MM.1S (cell line): Measurements from ENCODE around the gene FGF14.

ENCODE experiments used
- DNase-seq: peaks from one replicate; pipeline ENCODE4 v3.0.0-alpha.2; 2015
- H2AFZ ChIP-seq: fragments of 300-600 bp; sonication (generic); 2 replicates; pipeline ENCODE4 v1.6.0; 2016; ENCODE audit warnings: antibody characterized with exemption, low read length
- H3F3A ChIP-seq: fragments of 300-600 bp; sonication (generic); 2 replicates; pipeline ENCODE4 v1.6.1; 2016; ENCODE audit warnings: mild to moderate bottlenecking, antibody characterized with exemption, low read length, moderate library complexity, mixed read lengths; ENCODE audit not compliant: insufficient read depth
- H3K27ac ChIP-seq: fragments of 300-600 bp; sonication (generic); 2 replicates; pipeline ENCODE4 v1.5.1; 2016; ENCODE audit warnings: mild to moderate bottlenecking, low read length
- H3K27me3 ChIP-seq: fragments of 300-600 bp; sonication (generic); replicated peaks from 2 replicates; pipeline ENCODE4 v1.6.0; 2016; ENCODE audit warnings: low read length; ENCODE audit not compliant: insufficient read depth
- H3K36me3 ChIP-seq: fragments of 300-600 bp; sonication (generic); replicated peaks from 2 replicates; pipeline ENCODE4 v1.6.1; 2016; ENCODE audit warnings: mild to moderate bottlenecking, low read length, mixed read lengths; ENCODE audit not compliant: insufficient read depth
- H3K4me1 ChIP-seq: fragments of 300-600 bp; sonication (generic); 2 replicates; pipeline ENCODE4 v1.6.1; 2016; ENCODE audit warnings: low read length, mixed read lengths
- H3K4me2 ChIP-seq: fragments of 300-600 bp; sonication (generic); 2 replicates; pipeline ENCODE4 v1.6.0; 2016; ENCODE audit warnings: low read depth, low read length
- H3K4me3 ChIP-seq: fragments of 300-600 bp; sonication (generic); 2 replicates; pipeline ENCODE4 v1.5.1; 2016; ENCODE audit warnings: low read length, mixed read lengths
- H3K79me2 ChIP-seq: fragments of 300-600 bp; sonication (generic); 2 replicates; pipeline ENCODE4 v1.6.1; 2016; ENCODE audit warnings: mixed run types, low read length, mixed read lengths
- H3K9ac ChIP-seq: fragments of 300-600 bp; sonication (generic); 2 replicates; pipeline ENCODE4 v1.6.1; 2016; ENCODE audit warnings: low read length, mixed read lengths
- H3K9me2 ChIP-seq: fragments of 300-600 bp; sonication (generic); replicated peaks from 2 replicates; pipeline ENCODE4 v1.6.1; 2016; ENCODE audit warnings: mild to moderate bottlenecking, low read length, mixed read lengths; ENCODE audit not compliant: insufficient read depth
- H3K9me3 ChIP-seq: fragments of 300-600 bp; sonication (generic); replicated peaks from 2 replicates; pipeline ENCODE4 v1.6.1; 2016; ENCODE audit warnings: mild to moderate bottlenecking, low read length, mixed read lengths; ENCODE audit not compliant: insufficient read depth
- H4K20me1 ChIP-seq: fragments of 300-600 bp; sonication (generic); 2 replicates; pipeline ENCODE4 v1.6.1; 2016; ENCODE audit warnings: mild to moderate bottlenecking, low read length, moderate library complexity, mixed read lengths; ENCODE audit not compliant: insufficient read depth
- EZH2 ChIP-seq: fragments of 300-600 bp; sonication (generic); optimal IDR thresholded peaks from 2 replicates; pipeline ENCODE3; 2017; ENCODE audit warnings: low read depth, mild to moderate bottlenecking, antibody characterized with exemption, low read length, mixed read lengths
- EZH2phosphoT487 ChIP-seq: fragments of 300-600 bp; sonication (generic); IDR thresholded peaks from 2 replicates; pipeline ENCODE4 v1.6.1; 2018; ENCODE audit warnings: antibody characterized with exemption, low read length
- TF ChIP-seq, protein P1 (sequence below): fragments of 300-600 bp; sonication (generic); IDR thresholded peaks from 2 replicates; pipeline ENCODE4 v1.5.1; 2016; ENCODE audit warnings: antibody characterized with exemption, low read length, mixed read lengths

FGF14 gene

GRCh38 chr13:101942535-101943157 lies 459.2 kb downstream of the FGF14 start:
- Histone ChIP-seq H3K79me2 (no peaks in the 10 kb centered on the region), H3K36me3 (no peaks in the 10 kb centered on the region), H3K9me3 (no peaks in the 10 kb centered on the region), H3K4me2 (no peak overlapping the region), H4K20me1 (no peaks in the 10 kb centered on the region), H3K4me1 (no peaks in the 10 kb centered on the region), H3K4me3 (no peak overlapping the region), H2AFZ (no peak overlapping the region), H3K27me3 (no peaks in the 10 kb centered on the region), H3K27ac (no peak overlapping the region), H3K9ac (no peak overlapping the region), H3F3A (no peaks in the 10 kb centered on the region), H3K9me2 (no peaks in the 10 kb centered on the region)
- TF ChIP-seq EZH2 (no peak), EZH2phosphoT487 (no peak)
- TF ChIP-seq, protein P1, sequence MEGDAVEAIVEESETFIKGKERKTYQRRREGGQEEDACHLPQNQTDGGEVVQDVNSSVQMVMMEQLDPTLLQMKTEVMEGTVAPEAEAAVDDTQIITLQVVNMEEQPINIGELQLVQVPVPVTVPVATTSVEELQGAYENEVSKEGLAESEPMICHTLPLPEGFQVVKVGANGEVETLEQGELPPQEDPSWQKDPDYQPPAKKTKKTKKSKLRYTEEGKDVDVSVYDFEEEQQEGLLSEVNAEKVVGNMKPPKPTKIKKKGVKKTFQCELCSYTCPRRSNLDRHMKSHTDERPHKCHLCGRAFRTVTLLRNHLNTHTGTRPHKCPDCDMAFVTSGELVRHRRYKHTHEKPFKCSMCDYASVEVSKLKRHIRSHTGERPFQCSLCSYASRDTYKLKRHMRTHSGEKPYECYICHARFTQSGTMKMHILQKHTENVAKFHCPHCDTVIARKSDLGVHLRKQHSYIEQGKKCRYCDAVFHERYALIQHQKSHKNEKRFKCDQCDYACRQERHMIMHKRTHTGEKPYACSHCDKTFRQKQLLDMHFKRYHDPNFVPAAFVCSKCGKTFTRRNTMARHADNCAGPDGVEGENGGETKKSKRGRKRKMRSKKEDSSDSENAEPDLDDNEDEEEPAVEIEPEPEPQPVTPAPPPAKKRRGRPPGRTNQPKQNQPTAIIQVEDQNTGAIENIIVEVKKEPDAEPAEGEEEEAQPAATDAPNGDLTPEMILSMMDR = no peak; the same call in 1 of the 2 replicates
- no peak for DNase-seq

DNA sequence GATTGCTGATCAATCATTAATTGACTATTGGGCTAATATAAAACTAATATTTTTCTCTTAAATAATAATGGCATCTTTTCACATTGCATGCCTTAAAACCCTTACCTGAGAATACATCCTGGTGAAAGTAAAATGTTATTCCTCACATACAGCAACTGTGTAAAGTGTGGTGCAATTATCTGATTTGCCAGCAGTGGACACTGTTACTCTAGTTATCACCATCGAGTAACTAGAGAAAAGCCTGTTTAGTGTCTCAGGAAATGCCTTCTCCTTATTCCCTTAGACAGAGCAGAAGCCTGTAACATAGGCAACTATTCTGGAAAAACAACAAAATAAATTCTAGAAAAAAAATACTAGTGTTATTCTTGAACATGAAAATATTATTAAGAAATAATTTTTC lies 459.8 kb downstream of the FGF14 start:
- Histone ChIP-seq H3K36me3 (no peaks in the 10 kb centered on the region), H3F3A (no peaks in the 10 kb centered on the region), H2AFZ (no peak overlapping the region), H3K9me3 (no peaks in the 10 kb centered on the region), H4K20me1 (no peaks in the 10 kb centered on the region), H3K27me3 (no peaks in the 10 kb centered on the region), H3K27ac (no peak overlapping the region), H3K4me3 (no peak overlapping the region), H3K4me2 (no peak overlapping the region), H3K79me2 (no peaks in the 10 kb centered on the region), H3K9ac (no peak overlapping the region), H3K4me1 (no peaks in the 10 kb centered on the region), H3K9me2 (no peaks in the 10 kb centered on the region)
- peak; percentile 27 for DNase-seq
- TF ChIP-seq, protein P1 = peak; percentile 58
- TF ChIP-seq EZH2 = no peak

- Histone ChIP-seq H4K20me1 (no peaks in the 10 kb centered on the region), H3K9ac (no peak overlapping the region), H3K9me3 (no peaks in the 10 kb centered on the region), H3F3A (no peaks in the 10 kb centered on the region), H3K36me3 (no peaks in the 10 kb centered on the region), H3K9me2 (no peaks in the 10 kb centered on the region), H3K4me3 (no peak overlapping the region), H3K4me1 (no peaks in the 10 kb centered on the region), H3K79me2 (no peaks in the 10 kb centered on the region), H3K4me2 (no peak overlapping the region), H3K27ac (no peak overlapping the region), H3K27me3 (no peaks in the 10 kb centered on the region), H2AFZ (no peak overlapping the region)
- TF ChIP-seq, protein P1 = peak; percentile 24
- TF ChIP-seq EZH2phosphoT487 (no peak), EZH2 (no peak)
- no peak for DNase-seq
Observed at GRCh38 chr13:101941095-101941783, 460.6 kb downstream of the FGF14 start.
